Esophagus (tissue), 2 donors: ENCODE measurements around the gene SORCS3. TPM values are rescaled to one million over a fixed set of nuclear protein-coding genes. Genes with fewer than 3 reads are reported as not detected.

Experiments used
- H3K27ac ChIP-seq, 2 donors: one replicate each; pipeline ENCODE4 v1.5.1; 2013; ENCODE audit warnings: low read depth in 2 of 2, mild to moderate bottlenecking in 2 of 2, inconsistent platforms in 1 of 2, low read length in 1 of 2, moderate library complexity in 1 of 2
- H3K27me3 ChIP-seq, 2 donors: one replicate each; pipeline ENCODE4 v1.6.1; 2013; ENCODE audit warnings: low read length in 2 of 2, control low read depth in 1 of 2, mild to moderate bottlenecking in 1 of 2; ENCODE audit not compliant: insufficient read depth in 2 of 2, control insufficient read depth in 1 of 2
- H3K36me3 ChIP-seq, 2 donors: one replicate each; pipeline ENCODE4 v1.6.1; 2013; ENCODE audit warnings: low read length in 1 of 2; ENCODE audit not compliant: control insufficient read depth in 2 of 2, insufficient read depth in 2 of 2
- H3K4me1 ChIP-seq, 2 donors: one replicate each; pipeline ENCODE4 v1.6.1; 2013; ENCODE audit warnings: low read length in 1 of 2; ENCODE audit not compliant: control insufficient read depth in 2 of 2, insufficient read depth in 2 of 2
- H3K4me3 ChIP-seq, 2 donors: one replicate each; pipeline ENCODE4 v1.5.1; 2013; ENCODE audit warnings: low read length in 2 of 2, mild to moderate bottlenecking in 2 of 2, low read depth in 1 of 2, moderate library complexity in 1 of 2
- H3K9me3 ChIP-seq, 2 donors: one replicate each; pipeline ENCODE4 v1.6.1; 2013; ENCODE audit warnings: mild to moderate bottlenecking in 2 of 2, low read depth in 1 of 2, low read length in 1 of 2, moderate library complexity in 1 of 2; ENCODE audit not compliant: control insufficient read depth in 2 of 2, insufficient read depth in 1 of 2
- WGBS, 2 donors: extraction: QIAGEN DNeasy Blood & Tissue Kit; methylation state at CpG; one replicate each; pipeline ENCODE4 v1.1.7; 2013; 5-methylcytosine and 5-hydroxymethylcytosine counted together
- polyA plus RNA-seq, 2 donors: library from polyadenylated mRNA; stranded (reverse); fragments of 200-250 nt; gene quantifications; one replicate each; pipeline ENCODE4 v1.2.3, GENCODE V29; 2013
- donor health status: healthy with polysubstance abuse.
- donor health status: Bipolar disorder and iron deficiency.

Gene SORCS3
- polyA plus RNA-seq, 2 donors, result 0.02 to 0.04 TPM

DNA sequence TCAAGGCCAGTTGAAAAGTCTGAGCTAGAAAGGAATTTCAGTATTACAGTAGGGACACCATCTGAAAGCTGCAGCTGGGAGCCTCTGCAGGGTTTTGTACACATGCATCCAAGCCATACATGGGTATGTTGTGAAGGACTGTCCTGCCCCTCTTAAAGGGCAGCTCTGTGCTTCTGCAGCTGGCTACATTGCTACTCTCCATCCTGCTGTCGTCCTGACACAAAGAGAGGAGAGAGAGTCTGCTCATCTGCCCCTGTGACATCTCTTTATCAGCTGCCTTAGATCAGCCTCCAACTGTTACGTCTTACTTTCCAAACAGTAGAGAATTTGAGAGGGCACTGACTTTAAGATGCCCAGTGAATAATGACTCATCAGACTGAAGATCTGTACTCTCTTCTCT, 602.7 kb downstream of the SORCS3 start:
- H3K27me3 ChIP-seq, result no peaks in the 10 kb centered on the region
- no peaks in the 10 kb centered on the region for H3K36me3 ChIP-seq
- no peak overlapping the region for H3K4me3 ChIP-seq
- WGBS, 2 donors, result 42 to 50% methylated on average over 2 of the region's 2 CpGs
- no peak overlapping the region for H3K27ac ChIP-seq
- H3K9me3 ChIP-seq, result no peaks in the 10 kb centered on the region
- no peaks in the 10 kb centered on the region for H3K4me1 ChIP-seq

DNA sequence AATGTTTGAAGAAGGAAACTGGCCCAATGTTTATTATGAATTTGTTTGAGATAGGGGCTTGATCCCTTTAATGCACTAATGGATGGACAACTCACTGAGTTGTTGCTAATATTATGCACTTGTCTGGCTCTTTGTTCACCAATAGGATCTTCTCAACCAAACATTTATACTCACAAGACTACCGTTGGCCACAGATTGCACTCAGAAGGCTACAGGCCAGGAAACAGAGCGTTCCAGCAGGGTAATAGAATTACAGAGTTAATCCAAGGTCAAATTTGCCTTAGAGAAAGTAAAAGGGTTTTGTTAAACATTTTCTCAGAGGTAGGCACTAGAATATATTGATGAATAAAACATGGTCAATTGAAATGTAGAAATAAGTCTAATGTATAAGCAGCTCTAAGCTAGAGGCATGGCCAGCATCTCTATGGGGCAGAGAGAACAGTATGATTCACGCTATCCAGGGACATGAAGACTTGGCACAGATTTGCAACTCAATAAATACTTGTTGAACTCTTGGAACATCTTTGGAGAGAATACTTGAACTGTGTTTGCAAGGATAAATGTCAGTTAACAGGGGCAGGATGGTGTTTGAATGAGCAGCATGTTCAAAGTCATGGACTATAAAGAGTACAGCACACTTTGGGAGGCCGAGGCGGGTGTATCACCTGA, 606.9 kb downstream of the SORCS3 start:
- no peaks in the 10 kb centered on the region for H3K36me3 ChIP-seq
- no peak overlapping the region for H3K4me3 ChIP-seq
- H3K4me1 ChIP-seq, result no peaks in the 10 kb centered on the region
- no peaks in the 10 kb centered on the region for H3K27me3 ChIP-seq
- H3K27ac ChIP-seq, result no peak overlapping the region
- 63% methylated on average over 5 of the region's 5 CpGs for WGBS, 2 donors
- no peaks in the 10 kb centered on the region for H3K9me3 ChIP-seq

DNA sequence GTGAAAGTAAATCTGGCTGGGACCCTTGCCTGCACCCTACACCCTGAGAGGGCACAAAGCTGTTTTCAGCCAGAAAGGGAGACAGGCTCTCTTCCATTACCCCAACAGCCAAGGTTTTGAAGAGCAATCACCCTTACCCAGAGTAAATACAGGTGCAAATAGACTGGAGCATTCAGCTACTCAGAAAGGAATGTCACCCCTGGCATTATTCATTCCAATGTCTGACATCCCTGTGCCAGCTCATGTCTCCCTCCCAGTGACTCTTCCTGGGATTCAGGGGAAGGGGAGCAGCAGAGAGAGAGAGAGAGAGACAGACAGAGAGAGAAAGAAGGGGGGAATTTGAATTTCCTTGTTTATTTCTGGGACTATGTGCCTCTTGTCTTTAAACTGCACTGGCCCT, 611.8 kb downstream of the SORCS3 start:
- no peaks in the 10 kb centered on the region for H3K9me3 ChIP-seq

DNA sequence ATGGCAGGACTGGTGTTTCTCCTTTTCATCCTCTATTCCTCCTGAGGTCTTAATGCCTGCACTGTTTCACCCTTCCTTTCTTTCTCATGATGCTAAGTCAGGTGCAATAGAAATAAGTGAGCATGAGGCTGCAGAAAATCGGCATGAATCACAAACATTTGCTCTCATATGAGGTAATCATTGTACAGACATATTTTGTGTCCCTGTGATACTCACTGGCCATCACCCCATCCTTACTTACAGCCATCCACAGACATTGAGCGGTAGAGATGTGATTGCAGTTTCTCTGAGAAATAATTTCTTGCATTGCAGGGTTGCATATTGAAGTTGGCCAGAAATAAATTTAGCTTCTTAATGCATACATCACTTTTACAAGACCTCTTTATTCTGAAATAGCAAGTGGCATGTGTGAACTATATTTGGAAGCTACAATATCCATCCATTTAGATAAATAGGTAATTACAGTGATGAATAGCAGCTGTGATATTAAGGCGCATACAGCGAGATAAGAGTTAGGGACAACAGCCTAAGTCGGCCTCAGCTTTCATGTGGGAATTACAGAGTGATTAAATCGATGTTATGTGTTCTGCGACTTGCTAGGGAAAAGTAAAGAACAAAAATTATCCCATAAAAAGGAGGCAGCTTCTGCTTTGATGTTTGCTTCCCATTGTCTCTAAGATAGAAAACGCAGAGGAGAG, 612.6 kb downstream of the SORCS3 start:
- Histone ChIP-seq H3K27me3 (no peaks in the 10 kb centered on the region), H3K9me3 (no peaks in the 10 kb centered on the region), H3K36me3 (no peaks in the 10 kb centered on the region), H3K4me3 (no peak overlapping the region), H3K27ac (no peak overlapping the region), H3K4me1 (no peaks in the 10 kb centered on the region)
- WGBS, 2 donors, result 72 to 77% methylated on average over 8 of the region's 8 CpGs

More for the DNA sequence above, 611.8 kb downstream of the SORCS3 start:
- Histone ChIP-seq H3K4me1 (no peaks in the 10 kb centered on the region), H3K27ac (no peak overlapping the region), H3K36me3 (no peaks in the 10 kb centered on the region), H3K4me3 (no peak overlapping the region), H3K27me3 (no peaks in the 10 kb centered on the region)

DNA sequence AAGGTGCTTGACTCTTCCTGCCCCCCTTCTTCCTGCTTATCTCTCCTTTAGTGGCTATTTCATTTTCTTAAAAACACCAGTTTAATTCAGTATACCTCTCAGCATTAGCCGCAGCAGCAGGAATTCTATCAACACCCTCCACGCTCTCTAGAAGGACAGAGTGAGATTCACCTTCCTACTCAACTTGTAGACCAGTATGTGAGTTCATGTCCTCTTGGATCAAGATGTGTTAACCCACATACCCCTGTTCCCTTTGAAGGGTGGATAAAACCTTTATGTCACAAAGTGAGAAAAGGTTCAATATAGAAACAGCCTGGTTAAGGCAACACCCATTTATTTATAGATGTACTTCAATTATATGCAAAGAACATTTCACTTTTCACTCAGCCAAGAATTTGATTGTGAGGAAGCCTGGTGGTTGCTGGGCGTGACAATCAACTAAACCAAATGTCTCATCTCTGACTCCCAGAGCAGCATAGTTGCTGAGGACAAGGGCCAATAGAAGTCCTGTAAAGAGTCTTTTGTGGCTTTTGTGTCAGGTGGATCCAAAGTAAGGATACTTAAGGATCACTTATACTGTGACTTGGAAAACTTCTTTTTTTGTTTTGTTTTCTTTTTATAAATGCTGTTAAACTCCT, 617.1 kb downstream of the SORCS3 start:
- no peaks in the 10 kb centered on the region for H3K4me1 ChIP-seq
- H3K36me3 ChIP-seq, result no peaks in the 10 kb centered on the region
- H3K4me3 ChIP-seq, result no peak overlapping the region
- H3K9me3 ChIP-seq, result no peaks in the 10 kb centered on the region
- no peaks in the 10 kb centered on the region for H3K27me3 ChIP-seq
- H3K27ac ChIP-seq, result no peak overlapping the region
- WGBS, 2 donors, result 85 to 87% methylated on average over 3 of the region's 3 CpGs

DNA sequence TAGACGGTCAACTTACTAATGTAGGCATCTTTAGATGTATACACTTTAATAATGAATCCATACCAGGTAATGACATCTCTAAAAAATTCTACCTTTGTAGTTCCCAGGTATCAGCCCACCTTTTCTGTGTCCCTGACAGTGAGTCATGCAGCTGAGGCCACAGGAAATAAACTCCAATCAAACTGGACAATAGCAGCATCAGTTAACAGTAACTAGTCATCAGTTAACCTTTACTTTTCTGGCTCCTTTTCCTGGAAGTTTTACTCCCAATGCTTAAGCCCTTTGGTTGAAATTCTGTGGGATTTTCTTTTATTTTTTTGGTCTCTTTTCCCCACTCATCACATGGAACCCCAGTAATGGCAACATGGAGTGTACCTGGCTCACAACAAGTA, 617.6 kb downstream of the SORCS3 start:
- H3K9me3 ChIP-seq, result no peaks in the 10 kb centered on the region
- H3K4me3 ChIP-seq, result no peak overlapping the region
- 65 to 68% methylated on average over 1 of the region's 1 CpG for WGBS, 2 donors
- H3K27me3 ChIP-seq, result no peaks in the 10 kb centered on the region
- no peaks in the 10 kb centered on the region for H3K4me1 ChIP-seq
- H3K27ac ChIP-seq, result no peak overlapping the region
- no peaks in the 10 kb centered on the region for H3K36me3 ChIP-seq

DNA sequence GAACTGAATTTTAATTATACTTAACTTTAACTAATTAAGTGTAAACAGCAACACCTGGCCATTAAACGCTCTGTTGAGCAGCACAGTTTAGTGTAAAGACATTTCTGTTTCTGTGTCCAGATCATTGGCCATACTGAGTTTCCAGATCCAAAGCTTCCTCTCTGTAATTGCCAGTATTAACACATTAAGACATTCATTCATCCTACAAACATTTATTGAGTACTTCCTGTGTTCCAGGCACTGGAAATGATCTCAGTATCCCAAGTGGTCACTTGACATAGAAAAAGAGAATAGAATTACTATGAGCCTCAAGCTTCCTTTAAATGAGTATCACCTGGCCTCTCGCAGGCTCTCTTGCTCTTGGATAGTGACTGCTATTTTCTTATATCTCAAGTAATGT, 618.1 kb downstream of the SORCS3 start:
- no peak overlapping the region for H3K4me3 ChIP-seq
- H3K27me3 ChIP-seq, result no peaks in the 10 kb centered on the region
- no peak overlapping the region for H3K27ac ChIP-seq
- H3K4me1 ChIP-seq, result no peaks in the 10 kb centered on the region
- WGBS, 2 donors, result 74 to 81% methylated on average over 2 of the region's 2 CpGs
- H3K36me3 ChIP-seq, result no peaks in the 10 kb centered on the region
- H3K9me3 ChIP-seq, result no peaks in the 10 kb centered on the region

DNA sequence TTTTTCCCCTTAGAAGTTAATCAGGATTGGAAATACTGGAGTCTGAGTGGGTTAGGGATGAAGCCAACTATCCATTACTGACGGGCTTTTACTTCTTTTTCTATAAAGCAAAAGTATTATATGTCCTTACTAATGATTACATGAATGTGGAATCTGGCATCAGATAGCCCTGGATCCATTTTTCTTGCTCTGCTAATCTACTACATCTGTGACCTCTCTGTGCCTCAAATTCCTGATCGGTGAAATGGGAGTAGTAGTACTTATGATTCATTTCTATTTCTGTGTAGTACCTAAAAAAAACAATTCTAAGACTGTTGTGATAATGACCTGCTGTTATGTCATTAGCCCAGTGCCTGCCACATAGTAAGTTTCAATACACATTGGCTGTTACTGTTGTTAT, 621.6 kb downstream of the SORCS3 start:
- H3K4me1 ChIP-seq, result no peaks in the 10 kb centered on the region
- no peaks in the 10 kb centered on the region for H3K36me3 ChIP-seq
- H3K4me3 ChIP-seq, result no peak overlapping the region
- no peak overlapping the region for H3K27ac ChIP-seq
- no peaks in the 10 kb centered on the region for H3K9me3 ChIP-seq
- no peaks in the 10 kb centered on the region for H3K27me3 ChIP-seq
- 64 to 76% methylated on average over 2 of the region's 2 CpGs for WGBS, 2 donors

DNA sequence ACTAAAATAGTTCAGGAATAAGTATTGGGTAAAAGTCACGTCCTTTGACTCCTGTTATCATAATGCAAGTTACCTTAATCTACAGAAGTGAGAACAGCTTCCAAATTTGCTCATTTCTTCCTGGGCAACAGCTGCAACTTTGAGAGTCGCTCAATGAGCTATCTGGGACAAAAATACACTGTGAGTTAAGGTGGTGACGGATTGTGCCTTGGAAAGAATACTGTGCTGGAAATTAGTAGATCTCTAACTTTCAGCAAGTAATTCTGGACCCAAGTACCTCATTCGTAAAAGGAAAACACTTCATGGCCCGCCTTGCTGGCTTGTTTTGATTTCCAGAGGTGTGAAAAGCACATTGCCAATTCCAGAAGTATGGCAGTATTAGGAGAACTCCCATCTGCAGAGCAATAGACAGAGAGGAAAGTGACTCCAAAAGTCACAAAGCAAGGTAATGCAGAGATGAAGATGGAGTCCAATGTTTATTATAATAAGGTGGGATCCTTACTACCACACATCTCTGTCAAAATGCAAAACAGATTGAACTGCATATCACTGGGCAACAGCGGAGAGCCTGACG, 626.0 kb downstream of the SORCS3 start:
- H3K36me3 ChIP-seq, result no peaks in the 10 kb centered on the region
- no peaks in the 10 kb centered on the region for H3K9me3 ChIP-seq
- no peak overlapping the region for H3K4me3 ChIP-seq
- 78 to 79% methylated on average over 7 of the region's 7 CpGs for WGBS, 2 donors
- no peak overlapping the region for H3K27ac ChIP-seq
- H3K4me1 ChIP-seq, result no peaks in the 10 kb centered on the region
- no peaks in the 10 kb centered on the region for H3K27me3 ChIP-seq
